ENCODE data around the gene WHRN.

Gene WHRN

GRCh38 chr9:114416906-114417305 is 88.4 kb downstream of the WHRN start:
- DNase-seq, result no peak

- no peak for DNase-seq
Observed at GRCh38 chr9:114416290-114416689, 89.0 kb downstream of the WHRN start.

GRCh38 chr9:114414346-114414745 is 90.9 kb downstream of the WHRN start:
- no peak for DNase-seq

GRCh38 chr9:114413861-114414301 is 91.4 kb downstream of the WHRN start:
- peak; percentile 85 for DNase-seq

- DNase-seq, result no peak
Observed at GRCh38 chr9:114412048-114412683, 93.1 kb downstream of the WHRN start.

- no peak for DNase-seq
Observed at GRCh38 chr9:114411452-114411851, 93.8 kb downstream of the WHRN start.

- DNase-seq, result no peak
Observed at GRCh38 chr9:114410910-114411309, 94.4 kb downstream of the WHRN start.

- no peak for DNase-seq
Observed at GRCh38 chr9:114409842-114410241, 95.4 kb downstream of the WHRN start.

GRCh38 chr9:114409103-114409780 is 96.0 kb downstream of the WHRN start:
- DNase-seq, result peak; percentile 51

GRCh38 chr9:114408645-114409044 is 96.6 kb downstream of the WHRN start:
- no peak for DNase-seq

- no peak for DNase-seq
Observed at GRCh38 chr9:114407889-114408288, 97.4 kb downstream of the WHRN start.

GRCh38 chr9:114406441-114406840 is 98.8 kb downstream of the WHRN start:
- DNase-seq, result no peak

GRCh38 chr9:114405294-114406034 is 99.8 kb downstream of the WHRN start:
- DNase-seq, result peak; percentile 83

GRCh38 chr9:114404531-114404930 is 100.7 kb downstream of the WHRN start:
- DNase-seq, result no peak

GRCh38 chr9:114403153-114403756 is 102.0 kb downstream of the WHRN start:
- no peak for DNase-seq

- no peak for DNase-seq
Observed at GRCh38 chr9:114401344-114401743, 103.9 kb downstream of the WHRN start.

- no peak for DNase-seq
Observed at GRCh38 chr9:114400772-114401171, 104.5 kb downstream of the WHRN start.

- no peak for DNase-seq
Observed at GRCh38 chr9:114400219-114400618, 105.1 kb downstream of the WHRN start.

GRCh38 chr9:114399381-114399780 is 105.9 kb downstream of the WHRN start:
- DNase-seq, result no peak

- peak; percentile 96 for DNase-seq
Observed at GRCh38 chr9:114397848-114398605, 107.2 kb downstream of the WHRN start.

GRCh38 chr9:114397219-114397847 is 107.9 kb downstream of the WHRN start:
- DNase-seq, result no peak

All from fibroblast of skin of scalp (primary cell).